H1 (cell line): Measurements from ENCODE around the gene HSPA2. TPM values are rescaled to one million over a fixed set of nuclear protein-coding genes. Genes with fewer than 3 reads are reported as not detected.

Source experiments
- CTCF ChIA-PET: fragments of 300-600 bp; sonication (Branson Sonifier 250); formaldehyde crosslinking; loops from one replicate; lab custom pipeline; 2021; ENCODE audit not compliant: partially characterized antibody; lab: Charles Lee
- POLR2A ChIA-PET: fragments of 300-600 bp; sonication (Branson Sonifier 250); formaldehyde crosslinking; loops from one replicate; lab custom pipeline; 2021; ENCODE audit warnings: inconsistent platforms; ENCODE audit not compliant: partially characterized antibody; lab: Charles Lee
- DNase-seq, 2 experiments: peaks; one replicate each; pipeline versions ENCODE4 v3.0.0 to v3.0.0-alpha.2; 2010 to 2022; ENCODE audit warnings: low spot score in 2 of 2, low read depth in 1 of 2, mixed read lengths in 1 of 2
- FAIRE-seq: peaks from 2 replicates; lab custom pipeline; 2011; peaks lifted over from hg19 to GRCh38; lab: Jason Lieb, UNC
- H2AFZ ChIP-seq: 2 replicates; pipeline ENCODE4 v1.8.1; 2012; ENCODE audit warnings: low read length, inconsistent platforms
- H2AK5ac ChIP-seq: 2 replicates; pipeline ENCODE4 v1.6.1; 2013; ENCODE audit warnings: low read depth, low read length
- H2BK120ac ChIP-seq: replicated peaks from 2 replicates; pipeline ENCODE3; 2013; ENCODE audit warnings: low read depth, low read length, inconsistent platforms
- H2BK12ac ChIP-seq: 2 replicates; pipeline ENCODE4 v1.6.1; 2013; ENCODE audit warnings: low read depth, low read length
- H2BK15ac ChIP-seq: 2 replicates; pipeline ENCODE4 v1.6.1; 2013; ENCODE audit warnings: low read length
- H2BK20ac ChIP-seq: 2 replicates; pipeline ENCODE4 v1.6.1; 2013; ENCODE audit warnings: low read length
- H2BK5ac ChIP-seq: 2 replicates; pipeline ENCODE4 v1.6.1; 2013; ENCODE audit warnings: low read depth, low read length
- H3K14ac ChIP-seq: 2 replicates; pipeline ENCODE4 v1.6.1; 2013; ENCODE audit warnings: inconsistent platforms; ENCODE audit not compliant: insufficient read length
- H3K18ac ChIP-seq: 2 replicates; pipeline ENCODE4 v1.6.1; 2013; ENCODE audit warnings: low read length; ENCODE audit errors: extremely low read depth
- H3K23ac ChIP-seq: 2 replicates; pipeline ENCODE4 v1.6.1; 2013; ENCODE audit warnings: inconsistent platforms; ENCODE audit not compliant: insufficient read length
- H3K23me2 ChIP-seq: 2 replicates; pipeline ENCODE4 v1.6.1; 2013; ENCODE audit warnings: low read depth, low read length
- H3K27ac ChIP-seq: 2 replicates; pipeline ENCODE4 v1.6.1; 2011; ENCODE audit warnings: low read depth, low read length, inconsistent platforms
- H3K27me3 ChIP-seq, 4 experiments: replicated peaks in 1 of 4; 1 replicate in 1 of 4; 2 replicates in 3 of 4; pipeline versions ENCODE4 v1.6.1 to v1.8.1; 2011 to 2013; ENCODE audit warnings: low read length in 3 of 4, mild to moderate bottlenecking in 3 of 4, inconsistent platforms in 2 of 4, mixed read lengths in 2 of 4, moderate library complexity in 1 of 4; ENCODE audit not compliant: control insufficient read depth in 3 of 4, insufficient read depth in 3 of 4; ENCODE audit errors: extremely low read depth in 1 of 4
- H3K36me3 ChIP-seq, 4 experiments: 2 replicates each; pipeline versions ENCODE4 v1.6.1 to v1.8.1; 2011 to 2013; ENCODE audit warnings: mild to moderate bottlenecking in 4 of 4, low read length in 3 of 4, moderate library complexity in 2 of 4, control low read depth in 1 of 4, inconsistent platforms in 1 of 4; ENCODE audit not compliant: insufficient read depth in 4 of 4, control insufficient read depth in 2 of 4
- H3K4ac ChIP-seq: replicated peaks from 2 replicates; pipeline ENCODE3; 2013; ENCODE audit warnings: low read length, low read depth, mixed read lengths, inconsistent platforms; ENCODE audit not compliant: insufficient read length
- H3K4me1 ChIP-seq, 4 experiments: replicated peaks in 1 of 4; 1 replicate in 1 of 4; 2 replicates in 3 of 4; pipeline versions ENCODE4 v1.6.1 to v1.8.1; 2011 to 2013; ENCODE audit warnings: low read length in 3 of 4, inconsistent platforms in 2 of 4, mixed read lengths in 1 of 4; ENCODE audit not compliant: insufficient read depth in 4 of 4, control insufficient read depth in 3 of 4
- H3K4me2 ChIP-seq, 2 experiments: 2 replicates each; pipeline versions ENCODE4 v1.6.1 to v1.8.1; 2011 to 2013; ENCODE audit warnings: low read depth in 2 of 2, low read length in 2 of 2, control low read depth in 1 of 2, inconsistent platforms in 1 of 2, mild to moderate bottlenecking in 1 of 2; ENCODE audit not compliant: insufficient read depth in 1 of 2
- H3K4me3 ChIP-seq, 4 experiments: fragments of 200-600, 300-600 bp in 1 of 4; sonication (generic), shearing (Covaris generic), sonication (Bioruptor Twin) in 1 of 4; 2 replicates each; pipeline versions ENCODE4 v1.5.1 to v1.8.1; 2011 to 2016; ENCODE audit warnings: low read length in 4 of 4, low read depth in 3 of 4, control low read depth in 2 of 4, inconsistent platforms in 2 of 4, mild to moderate bottlenecking in 2 of 4, mixed read lengths in 1 of 4, moderate library complexity in 1 of 4; ENCODE audit not compliant: insufficient read depth in 2 of 4; ENCODE audit errors: extremely low read depth in 1 of 4
- H3K56ac ChIP-seq: replicated peaks from 2 replicates; pipeline ENCODE3; 2013; ENCODE audit warnings: low read depth, mild to moderate bottlenecking, mixed read lengths, low read length, inconsistent platforms; ENCODE audit not compliant: insufficient read length
- H3K79me1 ChIP-seq: 2 replicates; pipeline ENCODE4 v1.6.1; 2013; ENCODE audit warnings: low read depth, low read length, control low read depth
- H3K79me2 ChIP-seq, 2 experiments: 2 replicates each; pipeline versions ENCODE4 v1.6.1 to v1.8.1; 2012 to 2013; ENCODE audit warnings: low read length in 2 of 2, mild to moderate bottlenecking in 2 of 2, inconsistent platforms in 1 of 2; ENCODE audit not compliant: insufficient read depth in 2 of 2, control insufficient read depth in 1 of 2
- H3K9ac ChIP-seq, 4 experiments: replicated peaks in 1 of 4; 1 replicate in 1 of 4; 2 replicates in 3 of 4; pipeline versions ENCODE4 v1.6.1 to v1.8.1; 2011 to 2013; ENCODE audit warnings: low read depth in 3 of 4, low read length in 3 of 4, control low read depth in 2 of 4, mild to moderate bottlenecking in 2 of 4, moderate library complexity in 2 of 4, inconsistent platforms in 1 of 4; ENCODE audit errors: extremely low read depth in 1 of 4
- H3K9me3 ChIP-seq, 2 experiments: 2 replicates each; pipeline versions ENCODE4 v1.6.1 to v1.8.1; 2012 to 2013; ENCODE audit warnings: mild to moderate bottlenecking in 2 of 2, moderate library complexity in 2 of 2, control low read depth in 1 of 2, inconsistent platforms in 1 of 2, low read depth in 1 of 2, low read length in 1 of 2, mixed read lengths in 1 of 2; ENCODE audit not compliant: insufficient read depth in 2 of 2
- H4K20me1 ChIP-seq, 2 experiments: replicated peaks in 1 of 2; 2 replicates each; pipeline versions ENCODE3 to v1.8.1; 2011 to 2013; ENCODE audit warnings: inconsistent platforms in 2 of 2, low read length in 2 of 2, mild to moderate bottlenecking in 1 of 2; ENCODE audit not compliant: insufficient read depth in 2 of 2, control insufficient read depth in 1 of 2
- H4K5ac ChIP-seq: 2 replicates; pipeline ENCODE4 v1.6.1; 2013; ENCODE audit warnings: low read length, low read depth, mixed read lengths, inconsistent platforms; ENCODE audit not compliant: insufficient read length
- H4K8ac ChIP-seq: 2 replicates; pipeline ENCODE4 v1.8.0; 2013; ENCODE audit warnings: mild to moderate bottlenecking, moderate library complexity, low read length, inconsistent platforms; ENCODE audit not compliant: insufficient read depth; ENCODE audit errors: extremely low read depth
- H4K91ac ChIP-seq: replicated peaks from 2 replicates; pipeline ENCODE3; 2013; ENCODE audit warnings: low read length, mixed read lengths, inconsistent platforms; ENCODE audit not compliant: insufficient read length
- BRCA1 ChIP-seq: IDR thresholded peaks from 2 replicates; pipeline ENCODE4 v1.6.1; 2012; ENCODE audit warnings: low read depth, low read length, improper control_type of control experiment
- HDAC2 ChIP-seq, 2 experiments: fragments of 300-600 bp in 1 of 2; sonication (generic) in 1 of 2; IDR thresholded peaks; 2 replicates each; pipeline ENCODE4 v1.6.1; 2011 to 2012; ENCODE audit warnings: low read depth in 2 of 2, low read length in 2 of 2, mild to moderate bottlenecking in 2 of 2, moderate library complexity in 2 of 2, borderline replicate concordance in 1 of 2, inconsistent platforms in 1 of 2
- HDAC6 ChIP-seq: IDR thresholded peaks from one replicate; pipeline ENCODE4 v1.7.1; 2012; ENCODE audit warnings: low read depth, mild to moderate bottlenecking, inconsistent platforms, low read length, moderate library complexity
- KDM1A ChIP-seq: fragments of 200-600, 300-600 bp; sonication (generic); IDR thresholded peaks from 2 replicates; pipeline ENCODE4 v1.7.1; 2016; ENCODE audit warnings: mild to moderate bottlenecking, low read length, borderline replicate concordance
- NRF1 ChIP-seq: IDR thresholded peaks from 2 replicates; pipeline ENCODE4 v1.6.1; 2011; ENCODE audit warnings: mild to moderate bottlenecking, low read depth, low read length, improper control_type of control experiment
- POLR2AphosphoS5 ChIP-seq: IDR thresholded peaks from 2 replicates; pipeline ENCODE4 v1.6.1; 2011; ENCODE audit warnings: low read depth, low read length
- WGBS, 2 experiments: shearing (Covaris generic) in 1 of 2; methylation state at CpG; one replicate each; pipeline versions ENCODE4 v1.1.6 to v1.1.7; 2013 to 2015; ENCODE audit warnings: low lambda C conversion rate in 2 of 2, mixed read lengths in 2 of 2, inconsistent platforms in 1 of 2, low coverage in 1 of 2, missing lambda C conversion rate in 1 of 2; ENCODE audit not compliant: insufficient replicate concordance in 2 of 2, insufficient coverage in 1 of 2, insufficient read length in 1 of 2; ENCODE audit errors: extremely low coverage in 1 of 2, missing lambda C conversion rate in 1 of 2; 5-methylcytosine and 5-hydroxymethylcytosine counted together
- polyA plus RNA-seq, 7 experiments: library from polyadenylated mRNA; depleted of rRNA in 3 of 7; stranded (reverse) in 5 of 7; unstranded in 2 of 7; fragments of >200 nt in 5 of 7; fragments of 200-250 nt in 2 of 7; gene quantifications; 1 replicate in 5 of 7; 2 replicates in 1 of 7; 4 replicates in 1 of 7; pipeline versions ENCODE4 v1.2.1 to v1.2.3, GENCODE V29; 2011 to 2013; ENCODE audit warnings: missing spikeins in 2 of 7, mixed read lengths in 2 of 7
- total RNA-seq: library from RNA; stranded (reverse); fragmentation: NEBNext Ultra II Directional; extraction: Animal tissue kit (Norgen Biotek cat#: 25700); gene quantifications from 2 replicates; pipeline ENCODE4 v1.2.1, GENCODE V29; 2021

HSPA2 gene
- total and polyA plus RNA-seq, 2 of the 8 experiments (the other 6 are each of a cell fraction or from before 2014, with no cell fraction given), result 30.5 to 82.9 TPM

GRCh38 chr14:64520699-64521098 is 19.8 kb upstream of the HSPA2 start:
- Histone ChIP-seq H3K4me3 (no peak overlapping the region), H4K91ac (no peak overlapping the region), H3K4me2 (no peak overlapping the region), H3K9me3 (no peaks in the 10 kb centered on the region; a peak in 1 of 4 replicates), H3K79me2 (peaks cover 0 to 42% of the 10 kb centered on the region in 2 experiments; a peak in 2 of 4 replicates), H3K14ac (no peak overlapping the region), H2AFZ (no peak overlapping the region), H3K4me1 (no peaks in the 10 kb centered on the region), H3K27me3 (no peaks in the 10 kb centered on the region), H2BK15ac (no peak overlapping the region), H4K8ac (no peak overlapping the region), H4K5ac (no peak overlapping the region), H3K4ac (no peak overlapping the region), H3K56ac (no peak overlapping the region), H3K18ac (no peak overlapping the region), H3K23me2 (no peaks in the 10 kb centered on the region), H3K23ac (no peak overlapping the region), H2BK12ac (no peak overlapping the region), H3K27ac (no peak overlapping the region), H2AK5ac (no peak overlapping the region), H2BK5ac (no peak overlapping the region), H3K79me1 (peaks cover 2% of the 10 kb centered on the region; the same call in 1 of the 2 replicates), H3K9ac (no peak overlapping the region), H2BK20ac (no peak overlapping the region), H4K20me1 (peaks cover 1 to 2% of the 10 kb centered on the region in 2 experiments), H3K36me3 (peaks cover 0 to 17% (median 7%) of the 10 kb centered on the region in 4 experiments; a peak in 5 of 8 replicates), H2BK120ac (no peak overlapping the region)
- ChIA-PET CTCF (interaction anchor here (1.0 to 2.7 kb wide), 3 partner anchors 10 to 124 kb away, joined by 3 to 20 read pairs (median 4); no protein-coding TSS in a partner anchor), POLR2A (interaction anchor here (4.1 to 5.5 kb wide), 2 partner anchors 16 to 20 kb away, joined by 16 to 27 read pairs; partner anchors contain the start of genes HSPA2 and ZBTB1)
- TF ChIP-seq HDAC6 (no peak), POLR2AphosphoS5 (no peak), KDM1A (no peak), NRF1 (no peak), HDAC2 (IDR thresholded peaks at IDR 0.05; ENCODE audit: borderline replicate concordance in 1 of 2, low read depth in 2 of 2, low read length in 2 of 2) (no peak), BRCA1 (no peak)
- FAIRE-seq (no peak), DNase-seq (no peak)
- WGBS, 2 experiments, result 79% methylated on average over 4 of the region's 4 CpGs; no CpG with 5 or more reads in 1 of the 2 experiments
